Uterus (tissue), 2 donors: ENCODE data around the gene MAP10.

Experiments used
- POLR2A ChIP-seq, 2 donors: fragments of 450-650 bp; IDR thresholded peaks; one replicate each; pipeline ENCODE4 v1.6.1; 2016; ENCODE audit warnings: antibody characterized with exemption in 2 of 2, mild to moderate bottlenecking in 1 of 2, moderate library complexity in 1 of 2
- TF ChIP-seq, protein P1 (sequence below), 4 experiments: fragments of 200-600 bp in 2 of 4; fragments of 450-650 bp in 2 of 4; sonication (generic) in 2 of 4; IDR thresholded peaks; one replicate each; pipeline ENCODE4 v1.5.1; 2016 to 2019; ENCODE audit warnings: antibody characterized with exemption in 4 of 4, mild to moderate bottlenecking in 2 of 4, moderate library complexity in 1 of 4

- TF ChIP-seq, protein P1, sequence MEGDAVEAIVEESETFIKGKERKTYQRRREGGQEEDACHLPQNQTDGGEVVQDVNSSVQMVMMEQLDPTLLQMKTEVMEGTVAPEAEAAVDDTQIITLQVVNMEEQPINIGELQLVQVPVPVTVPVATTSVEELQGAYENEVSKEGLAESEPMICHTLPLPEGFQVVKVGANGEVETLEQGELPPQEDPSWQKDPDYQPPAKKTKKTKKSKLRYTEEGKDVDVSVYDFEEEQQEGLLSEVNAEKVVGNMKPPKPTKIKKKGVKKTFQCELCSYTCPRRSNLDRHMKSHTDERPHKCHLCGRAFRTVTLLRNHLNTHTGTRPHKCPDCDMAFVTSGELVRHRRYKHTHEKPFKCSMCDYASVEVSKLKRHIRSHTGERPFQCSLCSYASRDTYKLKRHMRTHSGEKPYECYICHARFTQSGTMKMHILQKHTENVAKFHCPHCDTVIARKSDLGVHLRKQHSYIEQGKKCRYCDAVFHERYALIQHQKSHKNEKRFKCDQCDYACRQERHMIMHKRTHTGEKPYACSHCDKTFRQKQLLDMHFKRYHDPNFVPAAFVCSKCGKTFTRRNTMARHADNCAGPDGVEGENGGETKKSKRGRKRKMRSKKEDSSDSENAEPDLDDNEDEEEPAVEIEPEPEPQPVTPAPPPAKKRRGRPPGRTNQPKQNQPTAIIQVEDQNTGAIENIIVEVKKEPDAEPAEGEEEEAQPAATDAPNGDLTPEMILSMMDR (IDR thresholded peaks at IDR 0.05): no peak
- TF ChIP-seq POLR2A (IDR thresholded peaks at IDR 0.05): no peak
These were observed 12.3 kb upstream of the MAP10 start for GRCh38 chr1:232792949-232793348.
